Measurements from ENCODE around the gene CCDC69.

GRCh38 chr5:151222790-151223446 lies 974 bp downstream of the CCDC69 start:
- TF ChIP-seq, protein P1, sequence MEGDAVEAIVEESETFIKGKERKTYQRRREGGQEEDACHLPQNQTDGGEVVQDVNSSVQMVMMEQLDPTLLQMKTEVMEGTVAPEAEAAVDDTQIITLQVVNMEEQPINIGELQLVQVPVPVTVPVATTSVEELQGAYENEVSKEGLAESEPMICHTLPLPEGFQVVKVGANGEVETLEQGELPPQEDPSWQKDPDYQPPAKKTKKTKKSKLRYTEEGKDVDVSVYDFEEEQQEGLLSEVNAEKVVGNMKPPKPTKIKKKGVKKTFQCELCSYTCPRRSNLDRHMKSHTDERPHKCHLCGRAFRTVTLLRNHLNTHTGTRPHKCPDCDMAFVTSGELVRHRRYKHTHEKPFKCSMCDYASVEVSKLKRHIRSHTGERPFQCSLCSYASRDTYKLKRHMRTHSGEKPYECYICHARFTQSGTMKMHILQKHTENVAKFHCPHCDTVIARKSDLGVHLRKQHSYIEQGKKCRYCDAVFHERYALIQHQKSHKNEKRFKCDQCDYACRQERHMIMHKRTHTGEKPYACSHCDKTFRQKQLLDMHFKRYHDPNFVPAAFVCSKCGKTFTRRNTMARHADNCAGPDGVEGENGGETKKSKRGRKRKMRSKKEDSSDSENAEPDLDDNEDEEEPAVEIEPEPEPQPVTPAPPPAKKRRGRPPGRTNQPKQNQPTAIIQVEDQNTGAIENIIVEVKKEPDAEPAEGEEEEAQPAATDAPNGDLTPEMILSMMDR (IDR thresholded peaks at IDR 0.05) = no peak
- TF ChIP-seq POLR2A (IDR thresholded peaks at IDR 0.05) = no peak
